ENCODE measurements around the gene CHMP3. TPM values are rescaled to one million over a fixed set of nuclear protein-coding genes. Genes with fewer than 3 reads are reported as not detected.

CHMP3 gene
- polyA plus RNA-seq, 1 of the 3 experiments (the other 2 are of a cell fraction): 75.3 TPM

DNA sequence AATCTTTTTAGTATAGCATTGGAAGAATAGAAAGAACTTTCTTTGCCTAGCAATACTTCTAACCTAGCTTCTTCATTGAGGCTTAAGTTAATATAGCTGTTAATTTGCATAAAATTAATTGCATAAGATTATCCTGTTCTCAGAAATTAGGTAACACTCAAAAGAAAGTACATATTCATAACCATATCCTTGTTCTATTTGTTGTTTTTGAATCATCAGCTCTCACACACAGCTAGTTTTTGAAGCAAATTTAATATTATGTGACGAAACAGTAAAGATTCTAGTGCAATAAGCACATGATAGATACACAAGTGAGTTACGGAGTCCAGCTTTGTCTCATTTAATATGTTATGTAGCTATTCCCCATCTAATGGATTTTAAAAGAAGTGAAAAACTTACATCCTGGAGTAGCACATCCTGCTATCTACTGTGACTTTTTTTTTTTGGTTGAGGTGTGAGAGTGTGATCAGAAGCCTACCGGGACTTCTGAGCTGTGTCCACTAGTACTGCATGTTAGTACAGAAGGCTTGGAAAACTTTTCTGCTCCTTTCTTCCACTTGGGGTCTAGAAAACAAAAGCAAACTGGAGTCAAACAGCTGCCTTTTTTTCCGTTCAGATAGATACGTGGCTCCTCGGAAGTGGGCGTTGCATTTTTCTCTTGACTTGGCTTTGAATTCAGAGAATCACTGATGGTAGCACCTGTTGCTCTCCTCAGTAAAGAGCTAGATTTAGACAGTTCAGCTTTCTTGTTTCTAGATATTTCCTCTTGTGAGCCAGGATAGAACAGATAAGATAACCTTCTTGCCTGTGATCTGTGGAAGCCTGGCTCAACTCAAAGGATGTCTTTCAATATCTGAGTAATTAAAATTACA, 94.8 kb downstream of the CHMP3 start:
- peaks cover 86 to 88% of the 10 kb centered on the region in 2 experiments for H3K36me3 ChIP-seq (replicated peaks in 1 of 2; ENCODE audit: control insufficient read depth in 1 of 2, insufficient read depth in 2 of 2, low read length in 1 of 2)
- peaks cover 5% of the 10 kb centered on the region for H3F3A ChIP-seq (replicated peaks; ENCODE audit: insufficient read depth)
- no peak overlapping the region for H3K4me3 ChIP-seq (ENCODE audit: low read depth in 2 of 2, low read length in 1 of 2)
- H4K20me1 ChIP-seq (ENCODE audit: insufficient read depth): peaks cover 8% of the 10 kb centered on the region; the same call in 1 of the 2 replicates
- no peaks in the 10 kb centered on the region for H3K4me1 ChIP-seq (ENCODE audit: control insufficient read depth in 1 of 2, insufficient read depth in 2 of 2, low read depth in 1 of 2, low read length in 1 of 2)
- no peak overlapping the region for H2AFZ ChIP-seq (ENCODE audit: low read depth)
- no peak overlapping the region for H3K27ac ChIP-seq (ENCODE audit: low read depth in 2 of 2, low read length in 1 of 2)
- ChIA-PET POLR2A (interaction anchor here (0.6 to 1.2 kb wide), 4 partner anchors 26 to 94 kb away, joined by 3 read pairs; partner anchors contain the start of gene KDM3A), CTCF (interaction anchor here (0.9 to 2.1 kb wide), 4 partner anchors 10 to 20 kb away, joined by 3 to 7 read pairs (median 4); no protein-coding TSS in a partner anchor)
- no peaks in the 10 kb centered on the region for H3K9me3 ChIP-seq
- H3K9ac ChIP-seq: no peak overlapping the region
- H3K4me2 ChIP-seq: no peak overlapping the region
- H3K9me2 ChIP-seq: no peaks in the 10 kb centered on the region
- DNase-seq: no peak
- H3K79me2 ChIP-seq (ENCODE audit: insufficient read depth): peaks cover 9% of the 10 kb centered on the region; the same call in 1 of the 2 replicates
- TF ChIP-seq CHD2 (IDR thresholded peaks at IDR 0.05; ENCODE audit: low read length, partially characterized antibody) (no peak), EP300 (IDR thresholded peaks at IDR 0.05; ENCODE audit: borderline replicate concordance in 1 of 2, low read depth in 1 of 2, low read length in 1 of 2) (no peak), FOXJ3 (CRISPR knock-in tag; IDR thresholded peaks at IDR 0.05) (no peak), JUND (IDR thresholded peaks at IDR 0.05) (no peak), FOXM1 (IDR thresholded peaks at IDR 0.05; ENCODE audit: low read depth) (no peak), TEAD4 (IDR thresholded peaks at IDR 0.05; ENCODE audit: borderline replicate concordance, insufficient read depth) (no peak), TAF1 (IDR thresholded peaks at IDR 0.05; ENCODE audit: borderline replicate concordance, low read depth, low read length) (no peak)
- no peaks in the 10 kb centered on the region for H3K27me3 ChIP-seq (ENCODE audit: insufficient read depth)
- 98% methylated on average over 7 of the region's 7 CpGs for WGBS (ENCODE audit: low lambda C conversion rate)

DNA sequence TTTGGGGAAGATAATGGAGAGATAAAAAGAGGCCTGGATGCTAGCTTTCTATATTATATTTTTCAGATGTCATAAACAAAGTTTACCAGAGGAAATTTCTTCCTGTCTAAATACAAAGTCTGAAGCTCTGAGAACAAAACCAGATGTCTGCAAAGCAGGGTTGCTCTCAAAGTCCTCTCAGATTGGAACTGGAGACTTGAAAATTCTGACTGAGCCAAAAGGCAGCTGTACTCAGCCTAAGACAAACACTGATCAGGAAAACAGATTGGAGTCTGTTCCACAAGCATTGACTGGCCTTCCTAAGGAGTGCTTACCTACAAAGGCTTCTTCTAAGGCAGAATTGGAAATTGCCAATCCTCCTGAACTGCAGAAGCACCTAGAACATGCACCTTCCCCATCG, 96.9 kb downstream of the CHMP3 start:
- WGBS (ENCODE audit: low lambda C conversion rate): 94% methylated on average over 1 of the region's 1 CpG
- peaks cover 8% of the 10 kb centered on the region; the same call in 1 of the 2 replicates for H4K20me1 ChIP-seq (ENCODE audit: insufficient read depth)
- H3K9me2 ChIP-seq: no peaks in the 10 kb centered on the region
- H3K79me2 ChIP-seq (ENCODE audit: insufficient read depth): peaks cover 4% of the 10 kb centered on the region; the same call in 1 of the 2 replicates
- H3F3A ChIP-seq (replicated peaks; ENCODE audit: insufficient read depth): peaks cover 4% of the 10 kb centered on the region
- peak overlapping the region in 1 of 2 experiments; percentile 14; a peak in 2 of 4 replicates for H3K27ac ChIP-seq (ENCODE audit: low read depth in 2 of 2, low read length in 1 of 2)
- TF ChIP-seq SIN3A (IDR thresholded peaks at IDR 0.05; ENCODE audit: borderline replicate concordance, low read depth, low read length) (no peak), TEAD4 (IDR thresholded peaks at IDR 0.05; ENCODE audit: borderline replicate concordance, insufficient read depth) (no peak), CHD2 (IDR thresholded peaks at IDR 0.05; ENCODE audit: low read length, partially characterized antibody) (no peak)
- no peak overlapping the region for H3K4me3 ChIP-seq (ENCODE audit: low read depth in 2 of 2, low read length in 1 of 2)
- H3K4me1 ChIP-seq (ENCODE audit: control insufficient read depth in 1 of 2, insufficient read depth in 2 of 2, low read depth in 1 of 2, low read length in 1 of 2): no peaks in the 10 kb centered on the region
- no peak overlapping the region for H3K9ac ChIP-seq
- DNase-seq: no peak
- no peak overlapping the region for H3K4me2 ChIP-seq
- ChIA-PET POLR2A (no interaction called here), CTCF (no interaction called here)
- H3K9me3 ChIP-seq: no peaks in the 10 kb centered on the region
- H3K36me3 ChIP-seq (replicated peaks in 1 of 2; ENCODE audit: control insufficient read depth in 1 of 2, insufficient read depth in 2 of 2, low read length in 1 of 2): peaks cover 88 to 89% of the 10 kb centered on the region in 2 experiments
- H2AFZ ChIP-seq (ENCODE audit: low read depth): no peak overlapping the region
- no peaks in the 10 kb centered on the region for H3K27me3 ChIP-seq (ENCODE audit: insufficient read depth)

DNA sequence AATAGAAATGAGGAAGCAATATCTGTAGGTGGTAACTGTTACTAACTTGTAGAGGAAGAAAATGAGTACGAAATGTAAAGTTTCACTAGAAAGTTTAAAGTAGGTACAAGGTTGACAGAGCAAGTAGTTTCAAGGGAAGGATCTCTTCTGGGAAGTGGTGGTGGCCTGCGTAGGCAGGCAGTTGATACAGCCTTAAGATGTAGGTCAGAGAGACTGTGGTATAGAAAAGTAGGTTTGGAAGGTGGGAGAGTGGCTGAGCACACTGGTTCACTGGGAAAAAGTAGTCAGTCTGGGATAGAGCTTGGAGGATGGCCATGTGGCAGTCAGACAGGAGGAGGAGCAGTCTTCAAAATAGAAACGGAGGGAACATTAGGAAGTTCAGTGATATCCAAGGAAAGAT, 98.6 kb downstream of the CHMP3 start:
- H3K36me3 ChIP-seq (replicated peaks in 1 of 2; ENCODE audit: control insufficient read depth in 1 of 2, insufficient read depth in 2 of 2, low read length in 1 of 2): peaks cover 89 to 92% of the 10 kb centered on the region in 2 experiments
- H4K20me1 ChIP-seq (ENCODE audit: insufficient read depth): peaks cover 8% of the 10 kb centered on the region; the same call in 1 of the 2 replicates
- H2AFZ ChIP-seq (ENCODE audit: low read depth): no peak overlapping the region
- no peak for DNase-seq
- TF ChIP-seq RAD21 (IDR thresholded peaks at IDR 0.05; ENCODE audit: low read length) (no peak), TAF1 (IDR thresholded peaks at IDR 0.05; ENCODE audit: borderline replicate concordance, low read depth, low read length) (no peak), FOXJ3 (CRISPR knock-in tag; IDR thresholded peaks at IDR 0.05) (no peak), TEAD4 (IDR thresholded peaks at IDR 0.05; ENCODE audit: borderline replicate concordance, insufficient read depth) (no peak), TCF12 (IDR thresholded peaks at IDR 0.05) (no peak), GABPA (IDR thresholded peaks at IDR 0.05; ENCODE audit: low read depth) (no peak)
- TF ChIP-seq, protein P1, sequence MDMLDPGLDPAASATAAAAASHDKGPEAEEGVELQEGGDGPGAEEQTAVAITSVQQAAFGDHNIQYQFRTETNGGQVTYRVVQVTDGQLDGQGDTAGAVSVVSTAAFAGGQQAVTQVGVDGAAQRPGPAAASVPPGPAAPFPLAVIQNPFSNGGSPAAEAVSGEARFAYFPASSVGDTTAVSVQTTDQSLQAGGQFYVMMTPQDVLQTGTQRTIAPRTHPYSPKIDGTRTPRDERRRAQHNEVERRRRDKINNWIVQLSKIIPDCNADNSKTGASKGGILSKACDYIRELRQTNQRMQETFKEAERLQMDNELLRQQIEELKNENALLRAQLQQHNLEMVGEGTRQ (IDR thresholded peaks at IDR 0.05; ENCODE audit: borderline replicate concordance, low read depth, low read length): no peak
- TF ChIP-seq, protein P2, sequence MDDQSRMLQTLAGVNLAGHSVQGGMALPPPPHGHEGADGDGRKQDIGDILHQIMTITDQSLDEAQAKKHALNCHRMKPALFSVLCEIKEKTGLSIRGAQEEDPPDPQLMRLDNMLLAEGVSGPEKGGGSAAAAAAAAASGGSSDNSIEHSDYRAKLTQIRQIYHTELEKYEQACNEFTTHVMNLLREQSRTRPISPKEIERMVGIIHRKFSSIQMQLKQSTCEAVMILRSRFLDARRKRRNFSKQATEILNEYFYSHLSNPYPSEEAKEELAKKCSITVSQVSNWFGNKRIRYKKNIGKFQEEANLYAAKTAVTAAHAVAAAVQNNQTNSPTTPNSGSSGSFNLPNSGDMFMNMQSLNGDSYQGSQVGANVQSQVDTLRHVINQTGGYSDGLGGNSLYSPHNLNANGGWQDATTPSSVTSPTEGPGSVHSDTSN (IDR thresholded peaks at IDR 0.05): no peak
- TF ChIP-seq, protein P3, sequence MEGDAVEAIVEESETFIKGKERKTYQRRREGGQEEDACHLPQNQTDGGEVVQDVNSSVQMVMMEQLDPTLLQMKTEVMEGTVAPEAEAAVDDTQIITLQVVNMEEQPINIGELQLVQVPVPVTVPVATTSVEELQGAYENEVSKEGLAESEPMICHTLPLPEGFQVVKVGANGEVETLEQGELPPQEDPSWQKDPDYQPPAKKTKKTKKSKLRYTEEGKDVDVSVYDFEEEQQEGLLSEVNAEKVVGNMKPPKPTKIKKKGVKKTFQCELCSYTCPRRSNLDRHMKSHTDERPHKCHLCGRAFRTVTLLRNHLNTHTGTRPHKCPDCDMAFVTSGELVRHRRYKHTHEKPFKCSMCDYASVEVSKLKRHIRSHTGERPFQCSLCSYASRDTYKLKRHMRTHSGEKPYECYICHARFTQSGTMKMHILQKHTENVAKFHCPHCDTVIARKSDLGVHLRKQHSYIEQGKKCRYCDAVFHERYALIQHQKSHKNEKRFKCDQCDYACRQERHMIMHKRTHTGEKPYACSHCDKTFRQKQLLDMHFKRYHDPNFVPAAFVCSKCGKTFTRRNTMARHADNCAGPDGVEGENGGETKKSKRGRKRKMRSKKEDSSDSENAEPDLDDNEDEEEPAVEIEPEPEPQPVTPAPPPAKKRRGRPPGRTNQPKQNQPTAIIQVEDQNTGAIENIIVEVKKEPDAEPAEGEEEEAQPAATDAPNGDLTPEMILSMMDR (IDR thresholded peaks at IDR 0.05): no peak
- POLR2A ChIA-PET: no interaction called here
- H3K4me1 ChIP-seq (ENCODE audit: control insufficient read depth in 1 of 2, insufficient read depth in 2 of 2, low read depth in 1 of 2, low read length in 1 of 2): no peaks in the 10 kb centered on the region
- H3K27me3 ChIP-seq (ENCODE audit: insufficient read depth): no peaks in the 10 kb centered on the region
- H3K79me2 ChIP-seq (ENCODE audit: insufficient read depth): peaks cover 4% of the 10 kb centered on the region; the same call in 1 of the 2 replicates
- no peak overlapping the region for H3K4me2 ChIP-seq
- peaks cover 4% of the 10 kb centered on the region for H3F3A ChIP-seq (replicated peaks; ENCODE audit: insufficient read depth)
- WGBS (ENCODE audit: low lambda C conversion rate): 95% methylated on average over 3 of the region's 3 CpGs
- CTCF ChIA-PET: no interaction called here
- H3K27ac ChIP-seq (ENCODE audit: low read depth in 2 of 2, low read length in 1 of 2): no peak overlapping the region
- H3K9me3 ChIP-seq: no peaks in the 10 kb centered on the region
- no peak overlapping the region for H3K4me3 ChIP-seq (ENCODE audit: low read depth in 2 of 2, low read length in 1 of 2)
- H3K9ac ChIP-seq: no peak overlapping the region
- no peaks in the 10 kb centered on the region for H3K9me2 ChIP-seq
